HepG2 (cell line): ENCODE data around the gene NRAP. TPM values are rescaled to one million over a fixed set of nuclear protein-coding genes. Genes with fewer than 3 reads are reported as not detected.

Source experiments
- ATAC-seq: fragments of 200-7000 bp; cut with Tn5 transposase; 3 replicates; pipeline ENCODE4 v1.9.1; 2020; ENCODE audit warnings: mild to moderate bottlenecking, moderate library complexity
- BruUV-seq: library from RNA; stranded (reverse); fragments of 400-500 nt; replicated peaks from 2 replicates; lab custom pipeline; 2021; lab: Mats Ljungman, UMichigan
- CTCF ChIA-PET: fragments of 300-600 bp; formaldehyde crosslinking; extraction: SDS; loops from one replicate; lab custom pipeline; 2021; ENCODE audit warnings: low total read pairs, inconsistent platforms, low intra/inter-chr PET ratio; lab: Yijun Ruan, JAX
- POLR2A ChIA-PET: fragments of 350-600 bp; sonication (Branson Sonifier 250); formaldehyde crosslinking; loops from one replicate; lab custom pipeline; 2020; ENCODE audit warnings: antibody characterized with exemption, inconsistent platforms; lab: Yijun Ruan, JAX
- DNase-seq: peaks from one replicate; pipeline ENCODE4 v3.0.0-alpha.2; 2015; ENCODE audit warnings: low spot score
- FAIRE-seq: peaks from 3 replicates; lab custom pipeline; 2011; peaks lifted over from hg19 to GRCh38; lab: Jason Lieb, UNC
- H2AFZ ChIP-seq: one replicate; pipeline ENCODE4 v1.6.1; 2011; ENCODE audit warnings: low read length, inconsistent platforms
- H3K27ac ChIP-seq: fragments of 300-600 bp; 3 replicates; pipeline ENCODE4 v1.8.0; 2011; ENCODE audit warnings: mixed run types, mild to moderate bottlenecking, mixed read lengths, low read length, inconsistent platforms; ENCODE audit not compliant: insufficient read depth; ENCODE audit errors: extremely low read length
- H3K27me3 ChIP-seq, 2 experiments: fragments of 200-600 bp in 1 of 2; 2 replicates in 1 of 2; 3 replicates in 1 of 2; pipeline versions ENCODE4 v1.6.0 to v1.8.0; 2011; ENCODE audit warnings: low read length in 2 of 2, mild to moderate bottlenecking in 2 of 2, moderate library complexity in 2 of 2, inconsistent platforms in 1 of 2; ENCODE audit not compliant: insufficient read depth in 2 of 2, control insufficient read depth in 1 of 2
- H3K36me3 ChIP-seq, 2 experiments: fragments of 200-600 bp in 1 of 2; replicated peaks in 1 of 2; 2 replicates in 1 of 2; 3 replicates in 1 of 2; pipeline versions ENCODE4 v1.5.1 to v1.8.0; 2011; ENCODE audit warnings: low read length in 2 of 2, inconsistent platforms in 1 of 2; ENCODE audit not compliant: insufficient read depth in 2 of 2, control insufficient read depth in 1 of 2
- H3K4me1 ChIP-seq: 2 replicates; pipeline ENCODE4 v1.5.1; 2012; ENCODE audit warnings: low read length, inconsistent platforms; ENCODE audit not compliant: insufficient read depth
- H3K4me2 ChIP-seq: 2 replicates; pipeline ENCODE4 v1.6.0; 2011; ENCODE audit warnings: low read depth, low read length, inconsistent platforms
- H3K4me3 ChIP-seq, 3 experiments: fragments of 200-600 bp in 1 of 3; sonication (generic), shearing (Covaris generic) in 1 of 3; replicated peaks in 1 of 3; 2 replicates each; pipeline ENCODE4 v1.5.1; 2011 to 2016; ENCODE audit warnings: low read length in 3 of 3, inconsistent platforms in 2 of 3, low read depth in 2 of 3, mild to moderate bottlenecking in 2 of 3, control low read depth in 1 of 3, mixed read lengths in 1 of 3; ENCODE audit not compliant: insufficient read depth in 1 of 3
- H3K79me2 ChIP-seq: one replicate; pipeline ENCODE4 v1.6.1; 2011; ENCODE audit warnings: low read length, inconsistent platforms; ENCODE audit not compliant: insufficient read depth
- H3K9ac ChIP-seq: 2 replicates; pipeline ENCODE4 v1.6.0; 2011; ENCODE audit warnings: mild to moderate bottlenecking, low read depth, low read length, inconsistent platforms; ENCODE audit not compliant: insufficient read depth
- H3K9me3 ChIP-seq: 2 replicates; pipeline ENCODE4 v1.5.1; 2012; ENCODE audit warnings: mild to moderate bottlenecking, low read length
- H4K20me1 ChIP-seq: 2 replicates; pipeline ENCODE4 v1.6.0; 2011; ENCODE audit warnings: inconsistent platforms, mild to moderate bottlenecking, low read length, moderate library complexity; ENCODE audit not compliant: insufficient read depth
- MIER2 ChIP-seq: IDR thresholded peaks from 2 replicates; pipeline ENCODE4 v1.6.1; 2016; ENCODE audit warnings: missing biosample characterization, missing genetic modification reagents
- MLX ChIP-seq: IDR thresholded peaks from 2 replicates; pipeline ENCODE4 v1.6.1; 2016
- MTA3 ChIP-seq: sonication (generic); formaldehyde crosslinking; IDR thresholded peaks from 2 replicates; pipeline ENCODE4 v1.4.0; 2020; ENCODE audit warnings: missing genetic modification reagents
- NR2F1 ChIP-seq, 2 experiments: fragments of 450-650 bp in 1 of 2; formaldehyde crosslinking in 1 of 2; IDR thresholded peaks; 2 replicates each; pipeline versions ENCODE4 v1.5.0 to v1.6.1; 2016 to 2020; ENCODE audit warnings: mild to moderate bottlenecking in 1 of 2, missing compliant biosample characterization in 1 of 2, missing genetic modification reagents in 1 of 2, moderate library complexity in 1 of 2
- NR2F2 ChIP-seq: IDR thresholded peaks from 2 replicates; pipeline ENCODE4 v1.6.1; 2012; ENCODE audit warnings: low read depth, inconsistent platforms, borderline replicate concordance
- RFXANK ChIP-seq: IDR thresholded peaks from 2 replicates; pipeline ENCODE4 v1.6.1; 2016
- ZBTB21 ChIP-seq: sonication (generic); formaldehyde crosslinking; IDR thresholded peaks from 2 replicates; pipeline ENCODE4 v1.4.0; 2020; ENCODE audit warnings: missing genetic modification reagents
- ZEB1 ChIP-seq: IDR thresholded peaks from 2 replicates; pipeline ENCODE4 v1.6.1; 2012; ENCODE audit warnings: mild to moderate bottlenecking, low read depth, inconsistent platforms; ENCODE audit not compliant: insufficient replicate concordance
- ZHX1 ChIP-seq: sonication (generic); formaldehyde crosslinking; IDR thresholded peaks from 2 replicates; pipeline ENCODE4 v1.8.1; 2022; ENCODE audit warnings: low read depth, mild to moderate bottlenecking, missing genetic modification reagents
- ZNF20 ChIP-seq: sonication (generic); formaldehyde crosslinking; IDR thresholded peaks from 2 replicates; pipeline ENCODE4 v1.4.0; 2020; ENCODE audit warnings: mild to moderate bottlenecking, moderate library complexity, missing genetic modification reagents
- WGBS: methylation state at CpG from one replicate; pipeline ENCODE4 v1.1.6; 2017; ENCODE audit warnings: low lambda C conversion rate; 5-methylcytosine and 5-hydroxymethylcytosine counted together
- in situ Hi-C: cut with HindIII; loops from 2 replicates; pipeline ENCODE4 v1.10.0; 2017; ENCODE audit warnings: low pct_unique_long_range_greater_than_20kb; ENCODE audit not compliant: extremely low pct_ligation_motif_present
- intact Hi-C: fragments of 100-400 bp; cut with micrococcal nuclease; formaldehyde crosslinking; loops from one replicate; pipeline ENCODE4 v1.10.0; 2022; ENCODE audit not compliant: unreplicated experiment
- polyA plus RNA-seq, 8 experiments: library from polyadenylated mRNA; depleted of rRNA in 3 of 8; stranded (reverse) in 7 of 8; unstranded in 1 of 8; fragments of >200 nt; fragmentation: Illumina TruSeq in 4 of 8; extraction: Trizol in 4 of 8; gene quantifications; 2 replicates each; pipeline versions ENCODE4 v1.2.1 to v1.2.3, GENCODE V29; 2011 to 2016; ENCODE audit warnings: low read depth in 4 of 8, missing spikeins in 1 of 8, mixed read lengths in 1 of 8; ENCODE audit not compliant: insufficient read depth in 1 of 8
- total RNA-seq, 5 experiments: library from RNA; depleted of rRNA; stranded (reverse); fragments of >200 nt; fragmentation: Illumina TruSeq; extraction: Trizol; gene quantifications; 2 replicates each; pipeline ENCODE4 v1.2.3, GENCODE V29; 2016; ENCODE audit warnings: low read depth in 1 of 5
- TF ChIP-seq, protein P1 (sequence below): sonication (generic); formaldehyde crosslinking; IDR thresholded peaks from 2 replicates; pipeline ENCODE4 v1.4.0; 2020; ENCODE audit warnings: low read depth, mild to moderate bottlenecking, missing genetic modification reagents
- TF ChIP-seq, protein P2 (sequence below), 2 experiments: sonication (generic) in 1 of 2; formaldehyde crosslinking in 1 of 2; IDR thresholded peaks; 2 replicates each; pipeline versions ENCODE4 v1.5.1 to v1.6.1; 2011 to 2020; ENCODE audit warnings: borderline replicate concordance in 1 of 2, low read depth in 1 of 2, low read length in 1 of 2, mild to moderate bottlenecking in 1 of 2, missing genetic modification reagents in 1 of 2, moderate library complexity in 1 of 2

NRAP gene
- total and polyA plus RNA-seq, 2 of the 13 experiments (the other 11 are each of a cell fraction or from before 2014, with no cell fraction given): not detected

- Histone ChIP-seq H3K4me2 (no peak overlapping the region), H3K9me3 (no peaks in the 10 kb centered on the region), H3K27me3 (no peaks in the 10 kb centered on the region; a peak in 1 of 5 replicates), H3K79me2 (no peaks in the 10 kb centered on the region), H4K20me1 (no peaks in the 10 kb centered on the region)
- no peak for DNase-seq
- 64% methylated on average over 3 of the region's 3 CpGs for WGBS
- TF ChIP-seq NR2F2: no peak
- TF ChIP-seq NR2F1 (CRISPR knock-in tag; IDR thresholded peaks at IDR 0.05): no peak
- no peak for TF ChIP-seq MLX (CRISPR knock-in tag)
- TF ChIP-seq MIER2 (CRISPR knock-in tag): no peak
- TF ChIP-seq RFXANK (CRISPR knock-in tag): no peak
- no peak for TF ChIP-seq ZNF20 (CRISPR knock-in tag)
- no peak for TF ChIP-seq MTA3
- no peak for TF ChIP-seq ZBTB21 (CRISPR knock-in tag)
- TF ChIP-seq, protein P1, sequence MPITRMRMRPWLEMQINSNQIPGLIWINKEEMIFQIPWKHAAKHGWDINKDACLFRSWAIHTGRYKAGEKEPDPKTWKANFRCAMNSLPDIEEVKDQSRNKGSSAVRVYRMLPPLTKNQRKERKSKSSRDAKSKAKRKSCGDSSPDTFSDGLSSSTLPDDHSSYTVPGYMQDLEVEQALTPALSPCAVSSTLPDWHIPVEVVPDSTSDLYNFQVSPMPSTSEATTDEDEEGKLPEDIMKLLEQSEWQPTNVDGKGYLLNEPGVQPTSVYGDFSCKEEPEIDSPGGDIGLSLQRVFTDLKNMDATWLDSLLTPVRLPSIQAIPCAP (CRISPR knock-in tag): no peak
- TF ChIP-seq ZHX1 (CRISPR knock-in tag): no peak
- TF ChIP-seq, protein P2, sequence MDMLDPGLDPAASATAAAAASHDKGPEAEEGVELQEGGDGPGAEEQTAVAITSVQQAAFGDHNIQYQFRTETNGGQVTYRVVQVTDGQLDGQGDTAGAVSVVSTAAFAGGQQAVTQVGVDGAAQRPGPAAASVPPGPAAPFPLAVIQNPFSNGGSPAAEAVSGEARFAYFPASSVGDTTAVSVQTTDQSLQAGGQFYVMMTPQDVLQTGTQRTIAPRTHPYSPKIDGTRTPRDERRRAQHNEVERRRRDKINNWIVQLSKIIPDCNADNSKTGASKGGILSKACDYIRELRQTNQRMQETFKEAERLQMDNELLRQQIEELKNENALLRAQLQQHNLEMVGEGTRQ (IDR thresholded peaks at IDR 0.05; ENCODE audit: low read depth, low read length): no peak
- TF ChIP-seq, protein P2 (CRISPR knock-in tag; IDR thresholded peaks at IDR 0.05; ENCODE audit: borderline replicate concordance): no peak
- no peak for TF ChIP-seq ZEB1
- TF ChIP-seq, all 625 proteins: peak for 0
- intact Hi-C loops: no loop called here
- H3K4me1 ChIP-seq: no peaks in the 10 kb centered on the region
- H3K27ac ChIP-seq: no peak overlapping the region
- POLR2A ChIA-PET: no interaction called here
- H3K4me3 ChIP-seq: no peak overlapping the region
- ATAC-seq (no peak), FAIRE-seq (no peak)
- H3K9ac ChIP-seq: no peak overlapping the region
- no TSS peak for BruUV-seq
- CTCF ChIA-PET: no interaction called here
- in situ Hi-C loops: no loop called here
- H3K36me3 ChIP-seq: no peaks in the 10 kb centered on the region
- no peak overlapping the region for H2AFZ ChIP-seq
Measured at GRCh38 chr10:113600569-113600968, 63.3 kb downstream of the NRAP start.
